Mesendoderm (in vitro differentiated cells): Measurements from ENCODE around the gene SHMT1.
"Not testable (repeated sequence)": the region's sequence is repeated elsewhere in the genome, so short reads cannot be mapped to it uniquely, and the experiment has no call there.

Experiments
- DNase-seq: peaks from one replicate; pipeline ENCODE4 v3.0.0; 2013
- H2AK5ac ChIP-seq: 2 replicates; pipeline ENCODE4 v1.6.1; 2013; ENCODE audit warnings: low read length, inconsistent platforms
- H2BK120ac ChIP-seq: 2 replicates; pipeline ENCODE4 v1.6.1; 2013; ENCODE audit warnings: low read depth, mild to moderate bottlenecking, low read length, moderate library complexity, mixed read lengths
- H2BK15ac ChIP-seq: replicated peaks from 2 replicates; pipeline ENCODE4 v1.6.1; 2013; ENCODE audit warnings: low read depth, mild to moderate bottlenecking, moderate library complexity
- H2BK5ac ChIP-seq: 2 replicates; pipeline ENCODE4 v1.6.1; 2013; ENCODE audit warnings: low read length, inconsistent platforms
- H3K18ac ChIP-seq: 2 replicates; pipeline ENCODE4 v1.6.1; 2013; ENCODE audit warnings: mild to moderate bottlenecking, low read length, mixed read lengths
- H3K23ac ChIP-seq: one replicate; pipeline ENCODE4 v1.6.1; 2013; ENCODE audit warnings: low read length
- H3K27ac ChIP-seq: 2 replicates; pipeline ENCODE4 v1.5.1; 2013; ENCODE audit warnings: low read depth, mild to moderate bottlenecking, inconsistent platforms, low read length, moderate library complexity
- H3K27me3 ChIP-seq: 2 replicates; pipeline ENCODE4 v1.6.1; 2013; ENCODE audit warnings: low read length, control low read depth, mild to moderate bottlenecking, inconsistent platforms; ENCODE audit not compliant: insufficient read depth, poor library complexity
- H3K36me3 ChIP-seq: 2 replicates; pipeline ENCODE4 v1.6.1; 2013; ENCODE audit warnings: low read length, inconsistent platforms; ENCODE audit not compliant: control insufficient read depth, insufficient read depth
- H3K4ac ChIP-seq: one replicate; pipeline ENCODE4 v1.6.1; 2013; ENCODE audit warnings: low read depth, mild to moderate bottlenecking, low read length, moderate library complexity
- H3K4me1 ChIP-seq: 2 replicates; pipeline ENCODE4 v1.6.1; 2013; ENCODE audit warnings: low read depth, low read length, inconsistent platforms; ENCODE audit not compliant: control insufficient read depth
- H3K4me2 ChIP-seq: 2 replicates; pipeline ENCODE4 v1.6.1; 2013; ENCODE audit warnings: low read length
- H3K4me3 ChIP-seq: 2 replicates; pipeline ENCODE4 v1.5.1; 2013; ENCODE audit warnings: mild to moderate bottlenecking, low read length
- H3K56ac ChIP-seq: one replicate; pipeline ENCODE4 v1.6.1; 2013; ENCODE audit warnings: low read length
- H3K79me1 ChIP-seq: 2 replicates; pipeline ENCODE4 v1.6.1; 2013; ENCODE audit warnings: low read length, inconsistent platforms
- H3K79me2 ChIP-seq: 2 replicates; pipeline ENCODE4 v1.6.1; 2013; ENCODE audit warnings: mild to moderate bottlenecking, low read length; ENCODE audit not compliant: control insufficient read depth, insufficient read depth
- H3K9ac ChIP-seq: 2 replicates; pipeline ENCODE4 v1.6.1; 2013; ENCODE audit warnings: low read length, inconsistent platforms
- H4K5ac ChIP-seq: one replicate; pipeline ENCODE4 v1.6.1; 2013; ENCODE audit warnings: low read length
- H4K8ac ChIP-seq: one replicate; pipeline ENCODE4 v1.6.1; 2013; ENCODE audit warnings: low read depth, mild to moderate bottlenecking, control low read depth, low read length, moderate library complexity
- WGBS: extraction: QIAGEN DNeasy Blood & Tissue Kit; methylation state at CpG from one replicate; pipeline ENCODE4 v1.1.7; 2013; ENCODE audit warnings: low lambda C conversion rate, missing lambda C conversion rate; ENCODE audit not compliant: insufficient coverage; ENCODE audit errors: extremely low coverage; 5-methylcytosine and 5-hydroxymethylcytosine counted together

The SHMT1 gene

GRCh38 chr17:18380471-18381157 lies 17.3 kb upstream of the SHMT1 start:
- Histone ChIP-seq H3K4me2 (no peak overlapping the region), H2BK5ac (no peak overlapping the region), H3K4ac (no peak overlapping the region), H2AK5ac (no peak overlapping the region), H3K56ac (no peak overlapping the region), H2BK15ac (no peak overlapping the region), H3K79me2 (no peaks in the 10 kb centered on the region), H3K4me3 (no peak overlapping the region), H3K79me1 (no peaks in the 10 kb centered on the region), H2BK120ac (no peak overlapping the region), H3K27ac (no peak overlapping the region), H3K9ac (no peak overlapping the region), H4K8ac (no peak overlapping the region), H3K27me3 (no peaks in the 10 kb centered on the region), H3K23ac (no peak overlapping the region), H3K4me1 (no peaks in the 10 kb centered on the region), H3K18ac (no peak overlapping the region), H4K5ac (no peak overlapping the region), H3K36me3 (no peaks in the 10 kb centered on the region)
- DNase-seq: no peak
- WGBS: no CpG with 5 or more reads among the region's 15 CpGs

DNA sequence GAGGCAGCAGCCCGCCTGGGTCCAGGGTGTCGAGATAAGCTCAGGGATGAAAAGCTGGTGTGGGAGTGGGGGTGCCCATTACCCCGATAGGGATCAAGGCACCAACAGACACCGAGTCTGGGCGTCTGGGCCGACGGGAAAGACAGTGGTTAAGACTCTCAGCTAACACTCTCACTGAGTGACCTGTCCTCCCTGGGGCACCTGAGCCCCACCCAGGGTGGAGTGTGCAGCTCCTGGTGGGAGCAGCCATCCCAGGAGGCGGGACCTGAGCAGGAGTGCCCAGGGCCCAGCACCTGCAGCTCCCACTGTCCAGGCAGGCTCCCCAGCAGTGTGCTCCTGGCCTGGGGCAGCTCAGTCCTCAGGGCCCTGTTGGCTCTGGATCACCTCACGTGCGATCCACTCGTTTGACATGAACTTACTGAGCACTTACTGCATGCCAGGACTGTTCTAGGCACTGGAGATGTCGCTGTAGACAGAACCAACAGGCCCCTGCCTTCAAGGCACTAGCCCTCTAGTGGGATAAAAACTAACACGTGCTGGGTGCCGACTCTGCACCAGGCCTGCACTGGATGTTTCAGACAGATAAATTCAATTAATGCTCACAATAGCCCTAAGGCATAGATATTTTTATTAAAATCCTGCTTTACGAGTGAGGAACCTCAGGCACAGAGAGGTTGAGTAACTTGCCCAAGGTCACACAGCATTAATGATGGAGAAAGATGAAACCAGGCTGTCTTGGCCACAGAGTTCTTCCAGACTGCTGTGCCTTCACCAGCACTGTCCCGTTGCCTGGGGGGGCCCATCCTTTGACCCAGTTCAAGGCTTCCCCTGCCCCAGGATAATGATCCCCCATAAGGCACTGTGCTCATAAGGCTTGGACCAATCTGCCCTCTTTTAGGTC lies 16.1 kb upstream of the SHMT1 start:
- Histone ChIP-seq H3K4ac (no peak overlapping the region), H3K4me1 (no peaks in the 10 kb centered on the region), H4K8ac (no peak overlapping the region), H2BK5ac (no peak overlapping the region), H3K23ac (no peak overlapping the region), H3K79me2 (no peaks in the 10 kb centered on the region), H3K9ac (no peak overlapping the region), H3K4me2 (no peak overlapping the region), H3K79me1 (no peaks in the 10 kb centered on the region), H3K27me3 (no peaks in the 10 kb centered on the region), H2BK120ac (no peak overlapping the region), H4K5ac (no peak overlapping the region), H3K4me3 (no peak overlapping the region), H3K18ac (no peak overlapping the region), H3K27ac (no peak overlapping the region), H2AK5ac (no peak overlapping the region), H2BK15ac (no peak overlapping the region), H3K56ac (no peak overlapping the region), H3K36me3 (no peaks in the 10 kb centered on the region)
- no peak for DNase-seq
- no CpG with 5 or more reads among the region's 16 CpGs for WGBS

- not testable (repeated sequence) for H2AK5ac ChIP-seq, H3K79me1 ChIP-seq, H3K79me2 ChIP-seq, H3K4me2 ChIP-seq, H3K56ac ChIP-seq, H4K8ac ChIP-seq, H3K9ac ChIP-seq, H2BK15ac ChIP-seq, H3K36me3 ChIP-seq, H2BK120ac ChIP-seq, H3K23ac ChIP-seq, DNase-seq, H3K4me1 ChIP-seq, H2BK5ac ChIP-seq, H3K27ac ChIP-seq, H4K5ac ChIP-seq, H3K4me3 ChIP-seq, H3K18ac ChIP-seq, H3K4ac ChIP-seq, H3K27me3 ChIP-seq
- WGBS: no CpG with 5 or more reads among the region's 5 CpGs
Observed at GRCh38 chr17:18378614-18379013, 15.3 kb upstream of the SHMT1 start.

DNA sequence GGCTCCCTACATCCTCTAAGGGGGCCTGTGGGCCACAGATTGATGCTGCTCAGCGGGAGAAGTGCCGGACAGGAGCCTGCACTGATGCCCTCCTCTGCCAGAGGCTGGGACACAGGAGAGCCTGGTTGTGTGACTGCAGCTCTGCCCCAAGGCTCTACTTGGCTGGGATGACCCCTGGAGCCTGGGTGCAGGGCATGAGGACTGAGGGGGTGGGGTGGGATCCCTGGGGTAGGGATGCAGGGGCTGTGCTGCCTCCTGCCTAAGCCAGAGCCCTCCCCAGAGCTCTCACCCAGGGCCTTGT lies 14.8 kb upstream of the SHMT1 start:
- Histone ChIP-seq H3K79me1 (no peaks in the 10 kb centered on the region), H3K27ac (no peak overlapping the region), H3K36me3 (no peaks in the 10 kb centered on the region), H3K18ac (no peak overlapping the region), H3K9ac (no peak overlapping the region), H3K56ac (no peak overlapping the region), H2BK120ac (no peak overlapping the region), H2BK15ac (no peak overlapping the region), H3K4me3 (no peak overlapping the region), H3K4ac (no peak overlapping the region), H2BK5ac (no peak overlapping the region), H4K8ac (no peak overlapping the region), H2AK5ac (no peak overlapping the region), H3K4me2 (no peak overlapping the region), H3K27me3 (no peaks in the 10 kb centered on the region), H4K5ac (no peak overlapping the region), H3K79me2 (no peaks in the 10 kb centered on the region), H3K4me1 (no peaks in the 10 kb centered on the region), H3K23ac (no peak overlapping the region)
- WGBS: no CpG with 5 or more reads among the region's 2 CpGs
- DNase-seq: no peak

DNA sequence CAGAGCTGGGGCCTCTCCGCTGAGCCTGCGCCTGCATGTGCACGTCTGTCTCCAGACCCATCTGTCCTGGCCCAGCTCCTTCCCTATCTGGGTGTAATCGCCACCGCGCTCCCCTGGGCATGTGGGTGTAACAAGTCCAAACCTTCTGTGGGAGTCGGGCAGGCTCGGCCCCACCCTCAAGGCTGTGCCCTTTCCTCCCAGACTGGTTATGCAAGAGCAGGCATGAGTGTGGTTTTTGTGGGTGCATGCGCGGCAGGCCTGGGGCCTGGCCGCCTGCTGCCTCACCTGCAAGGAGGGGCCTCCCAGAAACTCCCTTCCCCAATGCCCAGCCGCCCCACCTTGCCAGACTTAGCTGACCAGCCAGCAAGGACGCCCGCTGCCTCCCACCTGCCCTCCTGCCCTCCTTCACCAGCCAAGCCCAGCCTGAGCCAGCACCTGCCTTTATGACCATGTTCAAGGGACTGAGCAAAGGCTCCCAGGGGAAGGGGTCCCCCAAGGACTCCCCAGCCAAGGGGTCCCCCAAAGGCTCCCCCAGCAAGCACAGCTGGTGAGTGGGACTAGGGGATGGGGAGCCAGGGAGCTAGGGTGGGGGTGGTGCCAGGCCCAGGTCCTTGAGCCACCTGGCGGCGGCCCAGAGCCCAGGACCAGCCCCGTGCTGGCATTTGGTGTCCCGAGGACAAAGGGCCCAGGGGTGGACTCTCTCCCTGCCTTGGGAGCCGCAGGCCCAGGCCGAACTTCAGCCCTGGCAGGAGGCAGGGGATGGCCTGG lies 14.3 kb upstream of the SHMT1 start, which contains the start of gene EVPLL:
EVPLL (plus strand) TSS at position 342 of the 768 bp plus-strand sequence. CDS start 3,160 bp downstream, outside the sequence.
- Histone ChIP-seq H2BK120ac (no peak within 1 kb of the TSS), H3K4me3 (no peak within 1 kb of the TSS), H3K4me2 (no peak within 1 kb of the TSS), H2BK5ac (no peak within 1 kb of the TSS), H3K4me1 (no peaks in the 10 kb centered on the region), H3K56ac (no peak within 1 kb of the TSS), H3K23ac (no peak within 1 kb of the TSS), H2AK5ac (no peak within 1 kb of the TSS), H3K27ac (no peak within 1 kb of the TSS), H3K4ac (no peak within 1 kb of the TSS), H3K27me3 (no peaks in the 10 kb centered on the region), H2BK15ac (no peak within 1 kb of the TSS), H3K79me2 (no peaks in the 10 kb centered on the region), H4K8ac (no peak within 1 kb of the TSS), H3K79me1 (no peaks in the 10 kb centered on the region), H4K5ac (no peak within 1 kb of the TSS), H3K18ac (no peak within 1 kb of the TSS), H3K9ac (no peak within 1 kb of the TSS), H3K36me3 (no peaks in the 10 kb centered on the region)
- WGBS: no CpG with 5 or more reads among the region's 20 CpGs
- no peak for DNase-seq
